HG02571 (cell line): ENCODE data around the gene CSNK1G1.
"Not testable (repeated sequence)": the region's sequence is repeated elsewhere in the genome, so short reads cannot be mapped to it uniquely, and the experiment has no call there.

Source experiments
- ATAC-seq: cut with Tn5 transposase; IDR thresholded peaks from one replicate; pipeline ENCODE4 v1.9.1; 2021; ENCODE audit warnings: mild to moderate bottlenecking, moderate library complexity; ENCODE audit not compliant: unreplicated experiment

The CSNK1G1 gene

DNA sequence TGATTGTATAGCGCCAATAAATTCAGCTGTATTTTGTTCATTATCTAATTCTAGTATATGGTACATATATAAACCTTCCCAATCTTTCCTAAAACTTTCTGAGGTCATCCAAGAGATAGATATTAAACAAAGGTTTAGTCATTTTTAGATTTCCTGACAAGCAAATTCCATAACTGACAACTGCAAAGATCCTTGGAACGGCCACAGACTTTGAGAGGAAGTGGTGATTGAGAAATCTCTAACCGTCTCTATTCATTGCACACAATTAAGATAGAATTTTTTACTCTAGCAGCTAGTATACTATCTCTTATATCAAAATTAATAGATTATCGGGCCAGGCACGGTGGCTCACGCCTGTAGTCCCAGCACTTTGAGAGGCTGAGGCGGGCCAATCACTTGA is 4.7 kb downstream of the CSNK1G1 start:
- ATAC-seq, result no peak

DNA sequence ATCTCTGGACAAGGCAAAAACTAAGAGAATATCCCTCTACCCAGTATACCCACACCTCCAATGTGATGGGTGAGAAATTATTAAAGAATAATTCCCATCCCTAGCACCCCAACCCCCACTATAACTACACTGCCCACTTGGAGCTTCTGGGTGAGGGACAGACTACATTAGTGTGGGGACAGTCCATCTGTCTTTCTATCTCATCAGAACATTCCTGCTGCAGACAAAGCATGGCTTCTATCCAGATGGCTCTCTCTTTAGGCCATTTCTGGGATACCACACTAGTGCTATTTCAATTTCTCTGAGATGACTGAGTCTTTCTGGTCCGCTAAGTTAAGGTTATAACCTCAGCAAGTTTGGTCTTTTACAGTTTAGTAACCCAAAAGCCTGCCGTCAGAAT is 6.6 kb downstream of the CSNK1G1 start:
- no peak for ATAC-seq

DNA sequence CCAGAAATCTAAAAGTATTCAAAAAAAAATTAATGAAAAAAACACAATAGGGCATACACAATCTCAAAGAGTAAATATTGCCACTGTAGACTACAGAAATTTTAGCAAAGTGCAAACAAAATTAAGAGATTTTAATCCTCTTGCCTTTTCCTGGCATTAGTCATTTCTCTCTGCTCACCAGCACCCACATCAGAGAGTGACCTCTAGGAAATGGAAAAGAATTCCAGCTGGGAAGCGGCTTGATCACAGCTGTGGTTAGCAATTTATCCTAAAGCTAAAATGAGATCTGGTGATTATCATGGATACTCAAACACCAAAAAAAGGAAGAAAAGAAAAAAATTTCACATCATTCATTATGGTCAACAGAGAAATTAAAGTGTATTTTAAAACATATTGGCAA is 7.5 kb downstream of the CSNK1G1 start:
- ATAC-seq, result no peak

- ATAC-seq, result not testable (repeated sequence)
Observed at GRCh38 chr15:64346242-64346641, 9.7 kb downstream of the CSNK1G1 start.

GRCh38 chr15:64344651-64345294 is 11.2 kb downstream of the CSNK1G1 start:
- ATAC-seq, result no peak

- ATAC-seq, result no peak
Observed at GRCh38 chr15:64343841-64344240, 12.1 kb downstream of the CSNK1G1 start.

GRCh38 chr15:64343222-64343621 is 12.8 kb downstream of the CSNK1G1 start:
- no peak for ATAC-seq

- no peak for ATAC-seq
Observed at GRCh38 chr15:64341961-64342360, 14.0 kb downstream of the CSNK1G1 start.

DNA sequence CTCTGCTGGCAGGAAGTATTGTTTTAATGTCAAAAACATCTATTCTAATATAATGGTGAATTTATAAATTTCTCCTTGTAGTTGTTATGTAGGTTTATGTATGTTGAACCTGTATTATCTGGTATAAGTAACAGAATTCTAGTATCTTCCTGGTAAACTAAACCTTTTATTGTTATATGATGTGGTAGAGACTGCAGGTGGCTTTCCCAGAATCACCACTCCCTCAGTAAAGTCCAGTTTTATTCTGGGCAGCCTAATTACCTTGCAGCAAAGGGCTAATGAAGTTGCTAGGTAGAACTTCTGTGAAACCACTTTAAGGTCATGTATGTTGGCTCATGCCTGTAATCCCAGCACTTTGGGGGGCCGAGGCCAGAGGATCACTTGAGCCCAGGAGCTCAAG is 15.6 kb downstream of the CSNK1G1 start:
- no peak for ATAC-seq

- no peak for ATAC-seq
Observed at GRCh38 chr15:64337761-64338160, 18.2 kb downstream of the CSNK1G1 start.

DNA sequence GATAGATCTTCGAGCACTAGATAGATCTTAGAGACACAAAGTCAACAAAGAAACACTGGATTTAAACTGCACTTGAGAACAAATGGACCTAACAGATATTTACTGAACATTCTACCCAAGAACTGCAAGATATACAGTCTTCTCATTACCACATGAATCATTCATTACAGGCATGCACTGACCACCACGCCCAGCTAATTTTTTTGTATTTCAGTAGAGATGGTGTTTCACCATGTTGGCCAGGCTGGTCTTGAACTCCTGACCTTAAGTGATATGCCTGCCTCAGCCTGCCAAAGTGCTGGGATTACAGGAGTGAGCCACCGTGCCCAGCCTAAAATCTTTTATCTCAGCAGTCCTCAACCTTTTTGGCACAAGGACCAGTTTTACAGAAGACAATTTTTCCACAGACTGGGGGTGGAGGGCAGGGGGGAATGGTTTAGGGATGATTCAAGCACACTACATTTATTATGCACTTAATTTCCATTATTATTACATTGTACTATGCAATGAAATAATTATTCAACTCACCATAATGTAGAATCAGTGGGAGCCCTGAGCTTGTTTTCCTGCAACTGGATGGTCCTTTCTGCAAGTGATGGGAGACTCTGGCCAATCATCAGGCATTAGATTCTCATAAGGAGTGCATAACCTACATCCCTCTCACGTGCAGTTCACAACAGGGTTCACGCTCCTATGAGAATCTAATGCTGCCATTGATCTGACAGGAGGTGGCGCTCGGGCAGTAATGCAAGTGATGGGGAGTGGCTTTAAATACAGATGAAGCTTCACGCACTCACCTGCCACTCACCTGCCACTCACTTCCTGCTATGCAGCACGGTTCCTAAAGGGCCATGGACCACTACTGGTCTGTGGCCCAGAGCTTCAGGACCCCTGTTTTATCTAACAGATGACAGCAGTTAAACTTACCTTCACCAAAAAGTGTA is 21.7 kb downstream of the CSNK1G1 start:
- no peak for ATAC-seq

GRCh38 chr15:64333516-64333915 is 22.5 kb downstream of the CSNK1G1 start:
- ATAC-seq, result no peak

DNA sequence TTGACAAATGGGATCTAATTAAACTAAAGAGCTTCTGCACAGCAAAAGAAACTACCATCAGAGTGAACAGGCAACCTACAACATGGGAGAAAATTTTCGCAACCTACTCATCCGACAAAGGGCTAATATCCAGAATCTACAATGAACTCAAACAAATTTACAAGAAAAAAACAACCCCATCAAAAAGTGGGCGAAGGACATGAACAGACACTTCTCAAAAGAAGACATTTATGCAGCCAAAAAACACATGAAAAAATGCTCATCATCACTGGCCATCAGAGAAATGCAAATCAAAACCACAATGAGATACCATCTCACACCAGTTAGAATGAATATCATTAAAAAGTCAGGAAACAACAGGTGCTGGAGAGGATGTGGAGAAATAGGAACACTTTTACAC is 24.3 kb downstream of the CSNK1G1 start:
- not testable (repeated sequence) for ATAC-seq

- ATAC-seq, result not testable (repeated sequence)
Observed at GRCh38 chr15:64326975-64327374, 29.0 kb downstream of the CSNK1G1 start.

DNA sequence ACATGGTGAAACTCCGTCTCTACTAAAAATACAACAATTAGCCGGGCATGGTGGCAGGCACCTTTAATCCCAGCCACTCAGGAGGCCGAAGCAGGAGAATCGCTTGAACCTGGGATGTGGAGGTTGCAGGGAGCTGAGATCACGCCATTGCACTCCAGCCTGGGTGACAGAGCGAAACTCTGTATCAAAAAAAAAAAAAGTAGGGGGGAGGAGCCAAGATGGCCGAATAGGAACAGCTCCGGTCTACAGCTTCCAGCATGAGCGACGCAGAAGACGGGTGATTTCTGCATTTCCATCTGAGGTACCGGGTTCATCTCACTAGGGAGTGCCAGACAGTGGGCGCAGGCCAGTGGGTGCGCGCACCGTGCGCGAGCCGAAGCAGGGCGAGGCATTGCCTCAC is 29.5 kb downstream of the CSNK1G1 start:
- not testable (repeated sequence) for ATAC-seq

- ATAC-seq, result no peak
Observed at GRCh38 chr15:64324165-64324877, 31.7 kb downstream of the CSNK1G1 start.

- no peak for ATAC-seq
Observed at GRCh38 chr15:64315216-64315615, 40.8 kb downstream of the CSNK1G1 start.

DNA sequence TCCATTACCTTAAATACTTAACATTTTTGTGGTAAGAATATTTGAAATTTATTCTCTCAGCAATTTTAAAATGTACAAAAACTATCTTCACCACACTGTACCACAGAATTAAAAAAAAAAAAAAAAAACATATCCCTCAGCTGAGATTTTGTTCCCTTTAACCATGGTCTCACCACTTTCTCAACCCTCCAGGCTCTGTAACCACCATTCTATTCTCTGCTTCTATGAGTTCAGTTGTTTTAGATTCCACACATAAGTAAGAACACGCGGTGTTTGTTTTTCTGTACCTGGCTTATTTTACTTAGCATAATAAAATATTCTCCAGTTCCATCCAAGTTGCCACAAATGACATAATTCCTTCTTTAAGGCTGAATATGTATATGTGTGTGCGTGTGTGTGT is 41.5 kb downstream of the CSNK1G1 start:
- no peak for ATAC-seq

GRCh38 chr15:64311566-64311965 is 44.4 kb downstream of the CSNK1G1 start:
- no peak for ATAC-seq

DNA sequence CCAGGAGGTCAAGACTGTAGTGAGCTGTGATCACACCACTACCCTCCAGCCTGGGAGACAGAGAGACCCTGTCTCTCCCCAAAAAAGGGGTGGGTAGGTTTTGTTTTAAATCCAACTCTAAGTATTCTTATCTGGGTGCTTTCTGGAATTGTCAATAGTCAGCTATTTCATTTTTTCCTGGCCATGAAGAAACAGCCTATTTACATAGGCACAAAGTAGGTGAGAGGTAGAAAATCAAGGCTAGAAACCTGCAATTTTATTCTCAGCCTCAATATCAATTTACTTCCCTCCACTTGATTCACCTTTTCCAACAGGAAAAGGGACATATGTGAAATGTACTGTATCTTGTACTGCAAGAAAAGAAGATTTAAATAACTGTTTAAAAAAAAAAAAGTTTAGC is 45.9 kb downstream of the CSNK1G1 start:
- no peak for ATAC-seq

DNA sequence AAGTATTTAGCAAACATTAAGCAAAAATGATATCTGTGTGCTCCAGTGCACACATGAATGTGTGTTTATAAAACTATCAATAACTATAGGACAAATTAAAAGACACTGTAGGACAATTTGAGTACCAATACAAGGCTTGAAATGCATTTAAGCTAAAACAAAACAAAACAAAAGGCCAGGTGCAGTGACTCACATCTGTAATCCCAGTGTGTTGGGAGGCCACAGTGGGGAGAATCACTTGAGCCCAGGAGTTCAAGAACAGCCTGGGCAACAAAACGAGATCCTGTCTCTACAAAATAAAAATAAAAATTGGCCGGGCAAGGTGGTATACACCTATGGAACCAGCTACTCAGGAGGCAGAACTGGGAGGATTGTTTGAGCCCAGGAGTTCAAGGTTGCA is 50.7 kb downstream of the CSNK1G1 start:
- ATAC-seq, result no peak

GRCh38 chr15:64289550-64289949 is 66.4 kb downstream of the CSNK1G1 start:
- ATAC-seq, result no peak
